ENCODE results near the gene CFAP161. TPM values are rescaled to one million over a fixed set of nuclear protein-coding genes. Genes with fewer than 3 reads are reported as not detected.

CFAP161 gene
- total and polyA plus RNA-seq, 9 of the 15 experiments (the other 6 are each of a cell fraction or from before 2014, with no cell fraction given): 25.8 to 83.3 (median 75.6) TPM

DNA sequence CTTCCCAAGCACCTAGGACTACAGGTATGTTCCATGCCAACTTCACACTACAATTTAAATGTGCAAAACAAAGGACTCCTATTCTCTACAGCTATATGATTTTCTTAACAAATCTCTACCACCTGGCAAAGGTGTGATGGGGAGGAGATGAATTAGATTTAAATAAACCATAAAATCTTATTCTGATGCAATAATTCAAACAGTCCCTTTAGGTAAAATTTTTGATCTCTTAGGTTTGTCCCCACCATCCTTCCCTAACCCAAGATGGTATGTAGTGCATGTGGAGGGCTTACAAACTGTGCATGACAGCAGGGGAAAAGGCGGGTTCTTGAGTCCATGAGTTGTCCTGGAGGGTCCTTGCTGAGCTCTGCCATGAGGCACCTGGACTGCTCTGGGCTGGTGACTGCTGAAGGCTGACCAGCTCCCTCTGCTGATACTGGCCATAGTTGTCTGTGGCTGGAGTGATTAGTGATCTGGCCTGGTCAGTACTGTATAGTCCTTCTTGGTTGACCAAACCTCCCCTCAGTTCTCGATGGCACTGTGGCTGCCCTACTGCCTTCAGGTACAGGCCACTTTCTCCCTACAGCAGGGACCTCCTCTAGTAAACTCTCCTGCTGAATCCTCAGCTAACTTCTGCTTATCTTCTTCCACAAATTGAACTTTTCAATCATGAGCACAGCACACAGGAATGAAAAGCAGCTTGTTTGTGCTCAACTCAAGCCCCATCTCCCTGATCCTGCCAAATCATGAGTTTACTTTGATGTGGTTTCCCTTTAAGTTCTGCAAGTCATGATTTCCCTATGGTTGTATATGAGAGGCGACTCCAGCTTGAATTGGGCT is 30.1 kb downstream of the CFAP161 start (continued):
- TF ChIP-seq ZNF282 (CRISPR knock-in tag; IDR thresholded peaks at IDR 0.05) (no peak), BACH1 (tag; IDR thresholded peaks at IDR 0.05) (peak; percentile 89), FOXK2 (conservative IDR thresholded peaks at IDR 0.05 in 1 of 2, IDR thresholded peaks at IDR 0.05 in 1 of 2; ENCODE audit: low read depth in 2 of 2) (peak; percentile 39 to 42; a peak in 2 of 4 replicates), ZNF696 (CRISPR knock-in tag; conservative IDR thresholded peaks at IDR 0.05) (no peak), DACH1 (IDR thresholded peaks at IDR 0.05; ENCODE audit: partially characterized antibody) (no peak), ZNF79 (CRISPR knock-in tag; IDR thresholded peaks at IDR 0.05; ENCODE audit: low read depth) (no peak), HCFC1 (IDR thresholded peaks at IDR 0.05; ENCODE audit: low read depth, low read length) (no peak), ZNF41 (CRISPR knock-in tag; conservative IDR thresholded peaks at IDR 0.05) (no peak), POLR2B (IDR thresholded peaks at IDR 0.05; ENCODE audit: low read depth, partially characterized antibody) (no peak), HEY1 (CRISPR knock-in tag; IDR thresholded peaks at IDR 0.05; ENCODE audit: borderline replicate concordance) (no peak)
- TF ChIP-seq, protein P1, sequence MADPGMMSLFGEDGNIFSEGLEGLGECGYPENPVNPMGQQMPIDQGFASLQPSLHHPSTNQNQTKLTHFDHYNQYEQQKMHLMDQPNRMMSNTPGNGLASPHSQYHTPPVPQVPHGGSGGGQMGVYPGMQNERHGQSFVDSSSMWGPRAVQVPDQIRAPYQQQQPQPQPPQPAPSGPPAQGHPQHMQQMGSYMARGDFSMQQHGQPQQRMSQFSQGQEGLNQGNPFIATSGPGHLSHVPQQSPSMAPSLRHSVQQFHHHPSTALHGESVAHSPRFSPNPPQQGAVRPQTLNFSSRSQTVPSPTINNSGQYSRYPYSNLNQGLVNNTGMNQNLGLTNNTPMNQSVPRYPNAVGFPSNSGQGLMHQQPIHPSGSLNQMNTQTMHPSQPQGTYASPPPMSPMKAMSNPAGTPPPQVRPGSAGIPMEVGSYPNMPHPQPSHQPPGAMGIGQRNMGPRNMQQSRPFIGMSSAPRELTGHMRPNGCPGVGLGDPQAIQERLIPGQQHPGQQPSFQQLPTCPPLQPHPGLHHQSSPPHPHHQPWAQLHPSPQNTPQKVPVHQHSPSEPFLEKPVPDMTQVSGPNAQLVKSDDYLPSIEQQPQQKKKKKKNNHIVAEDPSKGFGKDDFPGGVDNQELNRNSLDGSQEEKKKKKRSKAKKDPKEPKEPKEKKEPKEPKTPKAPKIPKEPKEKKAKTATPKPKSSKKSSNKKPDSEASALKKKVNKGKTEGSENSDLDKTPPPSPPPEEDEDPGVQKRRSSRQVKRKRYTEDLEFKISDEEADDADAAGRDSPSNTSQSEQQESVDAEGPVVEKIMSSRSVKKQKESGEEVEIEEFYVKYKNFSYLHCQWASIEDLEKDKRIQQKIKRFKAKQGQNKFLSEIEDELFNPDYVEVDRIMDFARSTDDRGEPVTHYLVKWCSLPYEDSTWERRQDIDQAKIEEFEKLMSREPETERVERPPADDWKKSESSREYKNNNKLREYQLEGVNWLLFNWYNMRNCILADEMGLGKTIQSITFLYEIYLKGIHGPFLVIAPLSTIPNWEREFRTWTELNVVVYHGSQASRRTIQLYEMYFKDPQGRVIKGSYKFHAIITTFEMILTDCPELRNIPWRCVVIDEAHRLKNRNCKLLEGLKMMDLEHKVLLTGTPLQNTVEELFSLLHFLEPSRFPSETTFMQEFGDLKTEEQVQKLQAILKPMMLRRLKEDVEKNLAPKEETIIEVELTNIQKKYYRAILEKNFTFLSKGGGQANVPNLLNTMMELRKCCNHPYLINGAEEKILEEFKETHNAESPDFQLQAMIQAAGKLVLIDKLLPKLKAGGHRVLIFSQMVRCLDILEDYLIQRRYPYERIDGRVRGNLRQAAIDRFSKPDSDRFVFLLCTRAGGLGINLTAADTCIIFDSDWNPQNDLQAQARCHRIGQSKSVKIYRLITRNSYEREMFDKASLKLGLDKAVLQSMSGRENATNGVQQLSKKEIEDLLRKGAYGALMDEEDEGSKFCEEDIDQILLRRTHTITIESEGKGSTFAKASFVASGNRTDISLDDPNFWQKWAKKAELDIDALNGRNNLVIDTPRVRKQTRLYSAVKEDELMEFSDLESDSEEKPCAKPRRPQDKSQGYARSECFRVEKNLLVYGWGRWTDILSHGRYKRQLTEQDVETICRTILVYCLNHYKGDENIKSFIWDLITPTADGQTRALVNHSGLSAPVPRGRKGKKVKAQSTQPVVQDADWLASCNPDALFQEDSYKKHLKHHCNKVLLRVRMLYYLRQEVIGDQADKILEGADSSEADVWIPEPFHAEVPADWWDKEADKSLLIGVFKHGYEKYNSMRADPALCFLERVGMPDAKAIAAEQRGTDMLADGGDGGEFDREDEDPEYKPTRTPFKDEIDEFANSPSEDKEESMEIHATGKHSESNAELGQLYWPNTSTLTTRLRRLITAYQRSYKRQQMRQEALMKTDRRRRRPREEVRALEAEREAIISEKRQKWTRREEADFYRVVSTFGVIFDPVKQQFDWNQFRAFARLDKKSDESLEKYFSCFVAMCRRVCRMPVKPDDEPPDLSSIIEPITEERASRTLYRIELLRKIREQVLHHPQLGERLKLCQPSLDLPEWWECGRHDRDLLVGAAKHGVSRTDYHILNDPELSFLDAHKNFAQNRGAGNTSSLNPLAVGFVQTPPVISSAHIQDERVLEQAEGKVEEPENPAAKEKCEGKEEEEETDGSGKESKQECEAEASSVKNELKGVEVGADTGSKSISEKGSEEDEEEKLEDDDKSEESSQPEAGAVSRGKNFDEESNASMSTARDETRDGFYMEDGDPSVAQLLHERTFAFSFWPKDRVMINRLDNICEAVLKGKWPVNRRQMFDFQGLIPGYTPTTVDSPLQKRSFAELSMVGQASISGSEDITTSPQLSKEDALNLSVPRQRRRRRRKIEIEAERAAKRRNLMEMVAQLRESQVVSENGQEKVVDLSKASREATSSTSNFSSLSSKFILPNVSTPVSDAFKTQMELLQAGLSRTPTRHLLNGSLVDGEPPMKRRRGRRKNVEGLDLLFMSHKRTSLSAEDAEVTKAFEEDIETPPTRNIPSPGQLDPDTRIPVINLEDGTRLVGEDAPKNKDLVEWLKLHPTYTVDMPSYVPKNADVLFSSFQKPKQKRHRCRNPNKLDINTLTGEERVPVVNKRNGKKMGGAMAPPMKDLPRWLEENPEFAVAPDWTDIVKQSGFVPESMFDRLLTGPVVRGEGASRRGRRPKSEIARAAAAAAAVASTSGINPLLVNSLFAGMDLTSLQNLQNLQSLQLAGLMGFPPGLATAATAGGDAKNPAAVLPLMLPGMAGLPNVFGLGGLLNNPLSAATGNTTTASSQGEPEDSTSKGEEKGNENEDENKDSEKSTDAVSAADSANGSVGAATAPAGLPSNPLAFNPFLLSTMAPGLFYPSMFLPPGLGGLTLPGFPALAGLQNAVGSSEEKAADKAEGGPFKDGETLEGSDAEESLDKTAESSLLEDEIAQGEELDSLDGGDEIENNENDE (IDR thresholded peaks at IDR 0.05; ENCODE audit: low read depth, low read length): no peak
- TF ChIP-seq, protein P2, sequence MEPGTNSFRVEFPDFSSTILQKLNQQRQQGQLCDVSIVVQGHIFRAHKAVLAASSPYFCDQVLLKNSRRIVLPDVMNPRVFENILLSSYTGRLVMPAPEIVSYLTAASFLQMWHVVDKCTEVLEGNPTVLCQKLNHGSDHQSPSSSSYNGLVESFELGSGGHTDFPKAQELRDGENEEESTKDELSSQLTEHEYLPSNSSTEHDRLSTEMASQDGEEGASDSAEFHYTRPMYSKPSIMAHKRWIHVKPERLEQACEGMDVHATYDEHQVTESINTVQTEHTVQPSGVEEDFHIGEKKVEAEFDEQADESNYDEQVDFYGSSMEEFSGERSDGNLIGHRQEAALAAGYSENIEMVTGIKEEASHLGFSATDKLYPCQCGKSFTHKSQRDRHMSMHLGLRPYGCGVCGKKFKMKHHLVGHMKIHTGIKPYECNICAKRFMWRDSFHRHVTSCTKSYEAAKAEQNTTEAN (CRISPR knock-in tag; IDR thresholded peaks at IDR 0.05): no peak
